Skeletal muscle satellite cell (primary cell): Measurements from ENCODE around the gene ROBO2.

Experiments used
- H3K27me3 ChIP-seq: 2 replicates; pipeline ENCODE4 v1.7.0; 2013; ENCODE audit warnings: low read length; ENCODE audit not compliant: control insufficient read depth, insufficient read depth
- H3K36me3 ChIP-seq: 2 replicates; pipeline ENCODE4 v1.7.0; 2013; ENCODE audit warnings: mild to moderate bottlenecking, control low read depth, low read length; ENCODE audit not compliant: insufficient read depth
- H3K4me1 ChIP-seq: 2 replicates; pipeline ENCODE4 v1.7.0; 2013; ENCODE audit warnings: low read length; ENCODE audit not compliant: control insufficient read depth, insufficient read depth
- H3K4me2 ChIP-seq: 2 replicates; pipeline ENCODE4 v1.7.0; 2013; ENCODE audit warnings: mild to moderate bottlenecking, low read length
- H3K4me3 ChIP-seq: 2 replicates; pipeline ENCODE4 v1.7.0; 2013; ENCODE audit warnings: low read length
- H3K9ac ChIP-seq: 2 replicates; pipeline ENCODE4 v1.7.0; 2013; ENCODE audit warnings: mild to moderate bottlenecking, low read depth, low read length, moderate library complexity
- H3K9me3 ChIP-seq: replicated peaks from 2 replicates; pipeline ENCODE4 v1.7.0; 2013; ENCODE audit warnings: mild to moderate bottlenecking, control low read depth, low read length

The ROBO2 gene

DNA sequence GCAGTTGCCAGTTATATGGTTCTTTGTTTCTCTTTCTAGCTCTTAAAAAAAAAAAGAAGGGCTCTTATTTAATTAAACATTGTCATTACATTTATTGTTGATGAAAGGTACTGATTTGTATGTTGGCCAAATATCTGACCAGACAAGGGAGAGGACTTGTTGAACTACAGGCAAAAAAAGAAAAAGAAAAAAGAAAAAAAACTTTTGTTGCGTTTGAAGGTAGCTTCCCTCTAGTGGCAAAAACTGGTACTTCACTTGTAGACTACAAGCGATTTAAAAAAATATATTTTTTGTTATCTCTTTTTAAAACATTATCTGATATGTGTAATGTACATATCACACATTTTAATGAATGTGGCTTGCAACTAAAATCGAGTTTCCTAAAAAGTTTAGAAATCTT lies 280.6 kb downstream of the ROBO2 start:
- Histone ChIP-seq H3K4me3 (no peak overlapping the region), H3K27me3 (no peaks in the 10 kb centered on the region), H3K9me3 (no peaks in the 10 kb centered on the region), H3K36me3 (no peaks in the 10 kb centered on the region), H3K4me2 (no peak overlapping the region), H3K4me1 (peaks cover 4% of the 10 kb centered on the region), H3K9ac (no peak overlapping the region)

DNA sequence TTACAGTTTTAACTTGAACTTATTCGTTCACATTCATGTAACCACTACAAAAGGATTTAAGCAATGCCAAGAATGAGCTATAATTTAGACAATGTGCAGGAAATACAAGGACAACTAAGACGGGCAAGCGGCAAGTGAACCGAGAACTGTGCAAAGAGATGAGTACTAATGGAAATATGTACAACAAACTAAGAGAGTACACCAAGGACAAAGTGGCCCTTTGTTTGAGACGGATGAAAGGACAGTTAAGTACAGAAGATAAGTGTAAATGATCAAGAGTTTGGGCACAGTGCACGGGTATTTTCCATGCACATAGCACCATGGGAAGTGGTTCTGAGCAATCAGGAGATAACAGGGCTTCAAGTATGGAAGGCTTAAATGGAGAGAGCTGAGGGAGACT lies 281.7 kb downstream of the ROBO2 start:
- H3K4me2 ChIP-seq: no peak overlapping the region
- no peaks in the 10 kb centered on the region for H3K36me3 ChIP-seq
- H3K4me1 ChIP-seq: peaks cover 4% of the 10 kb centered on the region
- no peak overlapping the region for H3K4me3 ChIP-seq
- no peaks in the 10 kb centered on the region for H3K9me3 ChIP-seq
- no peaks in the 10 kb centered on the region for H3K27me3 ChIP-seq
- no peak overlapping the region for H3K9ac ChIP-seq

DNA sequence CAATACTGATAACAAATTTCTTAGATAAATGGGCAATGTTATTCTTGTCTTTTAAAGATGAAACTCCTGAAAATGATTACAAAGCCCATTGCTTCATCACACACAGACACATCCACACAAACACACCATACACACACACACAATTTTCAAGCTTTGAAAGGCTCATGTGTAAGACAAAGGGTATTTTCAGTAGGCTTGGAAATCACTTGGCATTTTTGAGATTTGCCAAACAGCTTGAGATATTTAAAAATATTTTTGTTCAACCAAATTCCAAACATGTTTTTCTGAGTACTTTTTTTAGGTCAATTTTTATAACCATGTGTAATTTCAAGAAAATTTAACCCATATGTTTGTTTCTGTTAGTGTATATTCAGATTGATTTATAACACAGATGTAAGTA lies 283.7 kb downstream of the ROBO2 start:
- Histone ChIP-seq H3K27me3 (no peaks in the 10 kb centered on the region), H3K4me3 (no peak overlapping the region), H3K36me3 (no peaks in the 10 kb centered on the region), H3K4me1 (peaks cover 9% of the 10 kb centered on the region), H3K9ac (no peak overlapping the region), H3K9me3 (no peaks in the 10 kb centered on the region), H3K4me2 (no peak overlapping the region)

DNA sequence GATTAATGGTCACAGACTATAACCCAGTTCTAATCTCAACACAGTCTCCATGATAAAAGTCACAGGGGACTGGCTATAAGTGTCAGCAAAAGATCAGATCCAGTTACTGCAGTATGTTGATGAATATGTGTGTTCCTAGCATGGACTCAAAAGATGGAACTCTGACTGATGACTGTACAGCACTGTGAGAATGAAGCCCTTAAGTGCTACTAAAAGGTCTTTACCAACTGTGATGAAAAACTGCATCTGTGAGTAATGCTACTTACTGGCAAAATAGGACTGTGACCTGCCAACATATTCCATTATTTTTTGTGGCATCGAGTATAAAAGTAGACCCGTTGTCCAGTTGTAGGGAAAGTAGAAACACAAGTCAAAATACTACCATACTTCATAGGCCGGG lies 284.2 kb downstream of the ROBO2 start:
- Histone ChIP-seq H3K4me2 (no peak overlapping the region), H3K27me3 (no peaks in the 10 kb centered on the region), H3K9me3 (no peaks in the 10 kb centered on the region), H3K4me3 (no peak overlapping the region), H3K4me1 (peaks cover 14% of the 10 kb centered on the region), H3K9ac (no peak overlapping the region), H3K36me3 (no peaks in the 10 kb centered on the region)

DNA sequence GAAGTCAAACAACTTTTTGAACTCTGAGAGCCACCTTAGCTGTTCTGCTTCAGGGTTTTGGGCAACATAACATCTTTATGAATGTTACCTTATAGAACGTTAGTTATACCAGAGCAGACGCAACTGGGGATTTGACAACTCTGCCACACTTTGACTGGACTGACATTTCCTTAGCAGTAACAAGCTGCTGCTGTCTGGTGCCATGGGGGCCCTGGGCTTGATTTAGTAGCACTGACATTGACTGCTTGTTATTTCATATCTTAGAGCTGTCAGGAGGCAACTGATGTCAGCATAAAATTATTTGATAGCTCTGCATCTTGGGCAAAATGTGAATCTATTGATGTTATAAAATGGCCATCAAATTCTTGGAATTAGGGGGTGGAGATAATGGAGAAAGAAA lies 285.4 kb downstream of the ROBO2 start:
- H3K4me1 ChIP-seq: peaks cover 14% of the 10 kb centered on the region
- no peaks in the 10 kb centered on the region for H3K36me3 ChIP-seq
- H3K4me2 ChIP-seq: no peak overlapping the region
- H3K9ac ChIP-seq: no peak overlapping the region
- no peaks in the 10 kb centered on the region for H3K9me3 ChIP-seq
- no peak overlapping the region for H3K4me3 ChIP-seq
- H3K27me3 ChIP-seq: no peaks in the 10 kb centered on the region

DNA sequence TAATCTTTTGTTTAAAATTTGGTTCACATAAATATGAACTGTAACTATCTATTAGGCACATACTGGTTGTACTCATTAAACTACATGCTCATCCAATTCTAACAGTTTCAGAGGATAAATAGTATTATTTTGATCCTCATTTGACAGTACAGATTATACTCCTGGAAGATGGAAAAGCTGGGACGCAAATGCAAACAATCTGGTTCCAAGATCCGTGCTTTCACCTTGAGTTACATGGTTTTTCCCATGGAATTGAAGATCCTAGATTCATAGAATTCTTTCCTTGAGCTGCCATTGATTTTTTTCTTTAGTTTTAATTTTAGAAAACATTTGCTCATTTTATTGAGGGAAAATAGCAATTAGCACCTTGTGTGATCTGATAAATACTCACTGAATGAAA lies 285.8 kb downstream of the ROBO2 start:
- no peaks in the 10 kb centered on the region for H3K36me3 ChIP-seq
- H3K4me3 ChIP-seq: no peak overlapping the region
- no peaks in the 10 kb centered on the region for H3K27me3 ChIP-seq
- peaks cover 14% of the 10 kb centered on the region for H3K4me1 ChIP-seq
- H3K9ac ChIP-seq: no peak overlapping the region
- H3K4me2 ChIP-seq: no peak overlapping the region
- H3K9me3 ChIP-seq: no peaks in the 10 kb centered on the region

DNA sequence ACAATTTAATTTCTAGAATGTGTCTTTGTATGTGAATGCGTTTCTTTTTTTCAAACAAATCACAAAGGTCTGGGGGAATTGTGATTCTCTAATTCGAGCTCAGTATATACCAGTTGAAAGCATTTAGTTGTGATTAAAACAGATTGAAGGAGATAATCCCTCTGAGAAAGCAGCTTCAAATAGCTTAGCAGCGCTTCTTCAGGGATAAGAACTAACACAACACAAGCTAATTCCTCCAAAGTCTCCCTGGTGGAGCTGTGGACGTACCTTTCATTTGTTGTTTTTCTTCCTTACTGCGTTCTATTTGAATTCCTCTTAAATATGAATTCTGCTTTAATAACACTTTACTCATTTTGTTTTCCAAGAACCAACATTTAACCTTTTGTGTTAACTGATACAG lies 286.7 kb downstream of the ROBO2 start:
- H3K9ac ChIP-seq: no peak overlapping the region
- no peaks in the 10 kb centered on the region for H3K27me3 ChIP-seq
- no peaks in the 10 kb centered on the region for H3K9me3 ChIP-seq
- H3K4me3 ChIP-seq: no peak overlapping the region
- H3K4me2 ChIP-seq: no peak overlapping the region
- H3K36me3 ChIP-seq: no peaks in the 10 kb centered on the region
- peaks cover 14% of the 10 kb centered on the region for H3K4me1 ChIP-seq

DNA sequence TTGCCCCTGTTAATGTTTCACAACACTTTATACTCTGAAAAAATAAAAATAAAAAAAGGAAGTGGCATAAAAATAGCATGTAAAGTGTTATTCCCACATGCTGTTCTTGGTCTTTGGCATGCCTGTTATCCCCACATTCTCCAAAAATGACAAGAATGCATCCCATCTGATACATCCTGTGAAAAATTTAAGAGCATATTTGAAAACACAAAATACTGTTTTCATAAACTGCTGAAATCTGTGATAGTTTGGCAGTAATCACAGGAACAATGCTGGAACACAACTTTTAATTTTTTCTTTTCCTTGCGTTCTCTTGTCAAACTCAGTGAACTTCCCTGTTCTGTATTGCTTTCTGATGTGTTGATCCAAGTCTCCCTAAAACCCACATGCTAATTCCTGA lies 288.8 kb downstream of the ROBO2 start:
- Histone ChIP-seq H3K9ac (peak overlapping the region; percentile 63), H3K36me3 (no peaks in the 10 kb centered on the region), H3K27me3 (no peaks in the 10 kb centered on the region), H3K4me2 (peak overlapping the region; percentile 41), H3K4me3 (no peak overlapping the region), H3K4me1 (peaks cover 10% of the 10 kb centered on the region), H3K9me3 (no peaks in the 10 kb centered on the region)

DNA sequence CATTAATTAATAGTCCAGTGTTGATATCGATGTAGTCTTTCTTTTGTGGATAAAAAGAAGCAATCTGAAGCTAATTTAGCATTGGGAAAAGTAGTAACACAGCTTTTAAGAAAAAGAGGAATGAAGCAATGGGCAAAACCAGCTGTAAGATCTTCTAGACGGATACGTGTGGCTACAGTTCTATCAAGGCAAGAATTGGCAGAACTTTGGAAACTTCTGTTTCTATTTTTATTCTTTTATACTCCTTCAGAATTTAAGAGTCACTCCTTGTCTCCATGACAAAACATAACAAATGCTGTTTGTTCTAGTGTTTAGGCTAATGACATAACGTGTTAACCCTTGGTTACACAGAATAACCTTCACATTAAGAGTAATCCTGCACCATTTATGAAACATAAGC lies 289.2 kb downstream of the ROBO2 start:
- Histone ChIP-seq H3K4me1 (peaks cover 10% of the 10 kb centered on the region), H3K4me2 (peak overlapping the region; percentile 41), H3K4me3 (no peak overlapping the region), H3K27me3 (no peaks in the 10 kb centered on the region), H3K9me3 (no peaks in the 10 kb centered on the region), H3K9ac (peak overlapping the region; percentile 63), H3K36me3 (no peaks in the 10 kb centered on the region)

DNA sequence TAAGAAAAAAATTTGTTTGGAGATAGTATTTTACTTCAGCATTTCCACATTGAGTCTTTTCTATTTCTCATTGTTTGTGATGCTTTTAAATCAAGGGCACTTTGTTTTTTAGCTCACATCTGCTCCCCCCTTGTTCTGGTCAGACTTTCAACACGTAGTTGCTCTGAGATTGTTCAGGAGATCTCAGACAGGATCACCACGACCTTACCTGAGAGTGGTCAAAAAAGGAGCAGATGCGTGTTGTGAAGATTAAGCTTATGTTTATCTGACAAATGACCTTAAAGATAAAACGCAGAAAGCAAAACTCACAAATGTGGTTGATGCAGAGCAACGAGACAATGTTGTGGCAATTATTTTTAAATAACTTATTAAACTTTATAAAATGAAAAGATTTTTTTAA lies 298.3 kb downstream of the ROBO2 start:
- no peak overlapping the region for H3K9ac ChIP-seq
- no peaks in the 10 kb centered on the region for H3K27me3 ChIP-seq
- H3K4me2 ChIP-seq: no peak overlapping the region
- no peaks in the 10 kb centered on the region for H3K36me3 ChIP-seq
- H3K4me3 ChIP-seq: no peak overlapping the region
- no peaks in the 10 kb centered on the region for H3K9me3 ChIP-seq
- H3K4me1 ChIP-seq: no peaks in the 10 kb centered on the region

DNA sequence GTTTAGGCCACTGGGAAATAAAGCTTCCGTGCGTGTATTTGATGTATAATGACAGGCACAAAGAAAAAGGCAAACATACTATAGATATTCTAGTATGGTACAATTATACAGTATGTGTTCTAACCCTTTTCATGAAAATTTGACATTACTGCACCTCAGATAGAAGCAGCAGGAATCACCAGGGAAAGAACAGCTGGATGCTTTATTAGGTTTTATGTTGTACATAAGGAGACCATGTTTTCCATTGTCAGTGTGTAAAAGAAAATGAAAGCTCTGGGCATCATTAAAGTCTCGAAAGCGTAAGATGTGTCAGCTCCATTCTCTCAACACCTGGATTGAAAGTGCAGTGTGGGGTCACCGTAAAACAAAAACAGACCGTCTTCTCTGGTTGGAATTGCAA lies 302.1 kb downstream of the ROBO2 start:
- H3K27me3 ChIP-seq: no peaks in the 10 kb centered on the region
- no peak overlapping the region for H3K9ac ChIP-seq

DNA sequence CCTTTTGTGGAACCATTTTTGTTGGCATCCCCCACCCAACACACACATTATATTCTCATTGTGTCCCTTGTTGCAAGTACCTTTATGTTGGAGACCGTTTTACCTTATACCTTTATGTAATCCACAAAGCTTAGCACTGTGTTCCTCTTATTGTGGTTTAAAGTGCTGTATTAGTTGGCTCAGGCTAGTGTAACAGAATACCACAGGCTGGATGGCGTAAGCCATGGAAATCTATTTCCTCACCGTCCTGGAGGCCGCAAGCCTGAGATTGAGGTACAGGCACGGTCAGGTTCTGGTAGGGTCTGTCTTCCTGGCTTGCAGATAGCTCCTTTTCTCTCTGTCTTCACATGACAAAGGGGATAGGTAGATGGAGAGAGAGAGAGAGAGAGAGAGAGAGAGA lies 302.8 kb downstream of the ROBO2 start:
- H3K9ac ChIP-seq: no peak overlapping the region
- H3K9me3 ChIP-seq: no peaks in the 10 kb centered on the region
- H3K27me3 ChIP-seq: no peaks in the 10 kb centered on the region
- H3K4me2 ChIP-seq: no peak overlapping the region
- no peaks in the 10 kb centered on the region for H3K4me1 ChIP-seq
- no peak overlapping the region for H3K4me3 ChIP-seq
- H3K36me3 ChIP-seq: no peaks in the 10 kb centered on the region

More for the DNA sequence above, 302.1 kb downstream of the ROBO2 start:
- no peak overlapping the region for H3K4me3 ChIP-seq
- H3K36me3 ChIP-seq: no peaks in the 10 kb centered on the region
- H3K4me1 ChIP-seq: no peaks in the 10 kb centered on the region
- H3K9me3 ChIP-seq: no peaks in the 10 kb centered on the region
- H3K4me2 ChIP-seq: no peak overlapping the region
